ENCODE measurements around the gene TET2. TPM values are rescaled to one million over a fixed set of nuclear protein-coding genes. Genes with fewer than 3 reads are reported as not detected.

TET2 gene
- total and polyA plus RNA-seq, 2 of the 4 experiments (the other 2 are of a cell fraction), result 5.6 to 25.3 TPM

DNA sequence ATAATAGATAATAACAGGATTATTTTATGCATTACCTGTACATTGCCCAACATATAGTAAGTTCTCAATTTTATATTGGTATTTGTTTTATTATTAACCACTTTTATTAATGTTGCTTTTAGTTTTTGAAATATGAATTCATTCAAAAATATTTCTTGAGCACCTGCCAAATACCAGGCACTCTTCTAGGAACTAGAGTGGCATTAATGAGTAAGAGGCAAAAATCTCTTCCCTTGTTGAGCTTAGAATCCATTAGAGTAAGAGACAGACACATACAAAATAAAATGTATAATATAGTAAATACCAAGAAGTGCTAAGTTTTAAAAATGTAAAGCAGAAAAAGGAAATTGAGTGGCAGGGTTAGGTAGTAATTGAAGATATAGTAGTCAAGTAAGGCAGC lies 45.8 kb downstream of the TET2 start:
- Histone ChIP-seq H3K14ac (replicated peaks; ENCODE audit: low read depth, low read length) (no peak overlapping the region), H4K91ac (ENCODE audit: insufficient read depth, low read depth, low read length) (no peak overlapping the region), H3K9me3 (ENCODE audit: control insufficient read depth, insufficient read depth, low read length) (no peaks in the 10 kb centered on the region), H3K4me1 (ENCODE audit: control insufficient read depth, insufficient read depth, low read length) (peaks cover 8% of the 10 kb centered on the region), H2BK120ac (ENCODE audit: low read depth, low read length) (no peak overlapping the region), H2BK5ac (ENCODE audit: low read depth, low read length, poor library complexity, severe bottlenecking) (no peak overlapping the region), H3K4me2 (ENCODE audit: low read depth, low read length) (no peak overlapping the region), H3K9me1 (ENCODE audit: insufficient read depth, low read length) (peaks cover 3% of the 10 kb centered on the region; the same call in 1 of the 2 replicates), H4K8ac (ENCODE audit: low read depth in 2 of 2, low read length in 2 of 2) (no peak overlapping the region), H3K27me3 (ENCODE audit: control insufficient read depth, insufficient read depth, low read length) (no peaks in the 10 kb centered on the region), H2AK5ac (ENCODE audit: low read depth, low read length) (no peak overlapping the region), H2BK20ac (ENCODE audit: low read depth, low read length) (no peak overlapping the region), H4K20me1 (ENCODE audit: insufficient read depth, low read length) (no peaks in the 10 kb centered on the region), H3K23ac (ENCODE audit: low read depth, low read length) (no peak overlapping the region), H3K4me3 (ENCODE audit: insufficient read depth, low read depth, low read length) (no peak overlapping the region), H3K4ac (ENCODE audit: low read depth, low read length) (no peak overlapping the region), H3K79me1 (ENCODE audit: low read depth in 1 of 2, low read length in 2 of 2) (peaks cover 17 to 34% of the 10 kb centered on the region in 2 experiments), H3K27ac (ENCODE audit: insufficient read depth, low read length) (no peak overlapping the region), H2AFZ (replicated peaks; ENCODE audit: low read length, poor library complexity) (no peak overlapping the region), H3K56ac (ENCODE audit: extremely low read depth, insufficient read depth, low read length) (no peak overlapping the region), H2BK15ac (ENCODE audit: low read depth, low read length) (no peak overlapping the region), H4K5ac (ENCODE audit: low read depth, low read length) (no peak overlapping the region), H3K9ac (ENCODE audit: low read depth, low read length) (no peak overlapping the region), H3K18ac (ENCODE audit: low read depth, low read length) (no peak overlapping the region), H3K36me3 (ENCODE audit: control insufficient read depth, insufficient read depth, low read length) (peaks cover 5% of the 10 kb centered on the region), H2AK9ac (replicated peaks; ENCODE audit: low read depth, low read length, poor library complexity) (no peak overlapping the region)
- POLR2A ChIA-PET (ENCODE audit: unreplicated experiment), result no interaction called here
- ATAC-seq (ENCODE audit: low read depth) (no peak), DNase-seq (no peak)
- intact Hi-C loops (cut with micrococcal nuclease) (loop anchor here (5.0 kb wide), 1 partner anchor 45 kb away; the partner anchor contains the start of gene TET2), dilution Hi-C loops (cut with HindIII; ENCODE audit: low sequenced_read_pairs, unreplicated experiment) (no loop called here), in situ Hi-C loops (cut with MboI; ENCODE audit: low sequenced_read_pairs) (no loop called here)
- no TSS peak for BruUV-seq (replicated peaks)
- CTCF ChIA-PET, result no interaction called here
- TF ChIP-seq CEBPB (IDR thresholded peaks at IDR 0.05; ENCODE audit: low read depth, low read length) (no peak), CHD1 (IDR thresholded peaks at IDR 0.05; ENCODE audit: low read depth, low read length) (no peak), POLR2A (IDR thresholded peaks at IDR 0.05; ENCODE audit: low read depth, low read length) (no peak), MXI1 (IDR thresholded peaks at IDR 0.05; ENCODE audit: borderline replicate concordance, low read depth, low read length) (no peak), SMC3 (IDR thresholded peaks at IDR 0.05; ENCODE audit: low read depth, low read length) (no peak), NFE2L2 (IDR thresholded peaks at IDR 0.05; ENCODE audit: low read depth, low read length) (no peak), RCOR1 (IDR thresholded peaks at IDR 0.05; ENCODE audit: insufficient replicate concordance, low read length) (no peak), MAFK (IDR thresholded peaks at IDR 0.05; ENCODE audit: low read depth, low read length) (no peak), RFX5 (IDR thresholded peaks at IDR 0.05; ENCODE audit: low read depth, low read length) (no peak), MAZ (IDR thresholded peaks at IDR 0.05; ENCODE audit: borderline replicate concordance, low read depth, low read length) (no peak), RAD21 (IDR thresholded peaks at IDR 0.05; ENCODE audit: low read length) (no peak), FOS (IDR thresholded peaks at IDR 0.05; ENCODE audit: low read depth, low read length) (no peak), BHLHE40 (IDR thresholded peaks at IDR 0.05; ENCODE audit: low read depth, low read length) (no peak)
- TF ChIP-seq, protein P1, sequence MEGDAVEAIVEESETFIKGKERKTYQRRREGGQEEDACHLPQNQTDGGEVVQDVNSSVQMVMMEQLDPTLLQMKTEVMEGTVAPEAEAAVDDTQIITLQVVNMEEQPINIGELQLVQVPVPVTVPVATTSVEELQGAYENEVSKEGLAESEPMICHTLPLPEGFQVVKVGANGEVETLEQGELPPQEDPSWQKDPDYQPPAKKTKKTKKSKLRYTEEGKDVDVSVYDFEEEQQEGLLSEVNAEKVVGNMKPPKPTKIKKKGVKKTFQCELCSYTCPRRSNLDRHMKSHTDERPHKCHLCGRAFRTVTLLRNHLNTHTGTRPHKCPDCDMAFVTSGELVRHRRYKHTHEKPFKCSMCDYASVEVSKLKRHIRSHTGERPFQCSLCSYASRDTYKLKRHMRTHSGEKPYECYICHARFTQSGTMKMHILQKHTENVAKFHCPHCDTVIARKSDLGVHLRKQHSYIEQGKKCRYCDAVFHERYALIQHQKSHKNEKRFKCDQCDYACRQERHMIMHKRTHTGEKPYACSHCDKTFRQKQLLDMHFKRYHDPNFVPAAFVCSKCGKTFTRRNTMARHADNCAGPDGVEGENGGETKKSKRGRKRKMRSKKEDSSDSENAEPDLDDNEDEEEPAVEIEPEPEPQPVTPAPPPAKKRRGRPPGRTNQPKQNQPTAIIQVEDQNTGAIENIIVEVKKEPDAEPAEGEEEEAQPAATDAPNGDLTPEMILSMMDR (conservative IDR thresholded peaks at IDR 0.05; ENCODE audit: low read depth, low read length), result no peak
- TF ChIP-seq, protein P2, sequence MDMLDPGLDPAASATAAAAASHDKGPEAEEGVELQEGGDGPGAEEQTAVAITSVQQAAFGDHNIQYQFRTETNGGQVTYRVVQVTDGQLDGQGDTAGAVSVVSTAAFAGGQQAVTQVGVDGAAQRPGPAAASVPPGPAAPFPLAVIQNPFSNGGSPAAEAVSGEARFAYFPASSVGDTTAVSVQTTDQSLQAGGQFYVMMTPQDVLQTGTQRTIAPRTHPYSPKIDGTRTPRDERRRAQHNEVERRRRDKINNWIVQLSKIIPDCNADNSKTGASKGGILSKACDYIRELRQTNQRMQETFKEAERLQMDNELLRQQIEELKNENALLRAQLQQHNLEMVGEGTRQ (IDR thresholded peaks at IDR 0.05; ENCODE audit: low read depth, low read length), result no peak
- TF ChIP-seq, protein P3, sequence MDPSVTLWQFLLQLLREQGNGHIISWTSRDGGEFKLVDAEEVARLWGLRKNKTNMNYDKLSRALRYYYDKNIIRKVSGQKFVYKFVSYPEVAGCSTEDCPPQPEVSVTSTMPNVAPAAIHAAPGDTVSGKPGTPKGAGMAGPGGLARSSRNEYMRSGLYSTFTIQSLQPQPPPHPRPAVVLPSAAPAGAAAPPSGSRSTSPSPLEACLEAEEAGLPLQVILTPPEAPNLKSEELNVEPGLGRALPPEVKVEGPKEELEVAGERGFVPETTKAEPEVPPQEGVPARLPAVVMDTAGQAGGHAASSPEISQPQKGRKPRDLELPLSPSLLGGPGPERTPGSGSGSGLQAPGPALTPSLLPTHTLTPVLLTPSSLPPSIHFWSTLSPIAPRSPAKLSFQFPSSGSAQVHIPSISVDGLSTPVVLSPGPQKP (IDR thresholded peaks at IDR 0.05; ENCODE audit: borderline replicate concordance, low read depth, low read length), result no peak
